22Rv1 (cell line): ENCODE results near the gene RAE1.

Experiments used
- CTCF ChIP-seq: fragments of 450-650 bp; IDR thresholded peaks from 2 replicates; pipeline ENCODE4 v1.5.1; 2017; ENCODE audit warnings: mild to moderate bottlenecking
- ZFX ChIP-seq: fragments of 450-650 bp; IDR thresholded peaks from 2 replicates; pipeline ENCODE4 v1.6.1; 2017; ENCODE audit warnings: antibody characterized with exemption, borderline replicate concordance

DNA sequence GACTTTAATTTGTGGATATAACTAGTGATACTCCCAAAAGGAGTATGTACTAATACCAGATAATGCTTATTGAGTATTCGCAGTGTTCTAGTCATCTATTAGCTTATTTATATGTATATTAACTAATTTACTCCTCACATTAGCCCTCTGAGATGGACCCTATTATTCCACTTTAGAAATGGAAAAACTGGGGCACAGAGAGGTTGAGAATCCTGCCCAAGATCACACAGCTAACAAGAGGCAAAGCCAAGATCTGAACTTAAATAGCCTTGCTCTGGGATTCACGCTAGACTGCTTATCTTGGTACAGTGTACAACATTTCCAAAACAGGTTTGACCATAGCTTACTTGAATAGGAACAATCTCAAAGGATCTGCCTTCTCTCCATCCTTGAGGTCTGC, 29.9 kb upstream of the RAE1 start:
- TF ChIP-seq CTCF (no peak), ZFX (no peak)
